Renal cortex interstitium (tissue), 11 donors: ENCODE measurements around the gene ZBTB16. TPM values are rescaled to one million over a fixed set of nuclear protein-coding genes. Genes with fewer than 3 reads are reported as not detected.

Experiments
- DNase-seq, 11 donors: peaks; one replicate each; pipeline ENCODE4 v3.0.0-alpha.2; 2013; ENCODE audit warnings: low read depth in 9 of 11, low spot score in 4 of 11; ENCODE audit errors: extremely low read depth in 1 of 11
- polyA plus RNA-seq, 3 donors: library from polyadenylated mRNA; unstranded; fragments of 120-200 nt; gene quantifications; one replicate each; pipeline ENCODE4 v1.2.1, GENCODE V29; 2013; ENCODE audit not compliant: insufficient read length in 3 of 3

ZBTB16 gene
- polyA plus RNA-seq, 3 donors = 1.4 to 2.5 (median 1.7) TPM

- DNase-seq = no peak
These were observed 152.1 kb downstream of the ZBTB16 start for GRCh38 chr11:114211444-114212121.

- DNase-seq = no peak
These were observed 154.1 kb downstream of the ZBTB16 start for GRCh38 chr11:114213622-114214021.

- no peak for DNase-seq
These were observed 155.9 kb downstream of the ZBTB16 start for GRCh38 chr11:114215428-114215827.

GRCh38 chr11:114215871-114216795 is 156.6 kb downstream of the ZBTB16 start:
- no peak for DNase-seq

- DNase-seq = no peak
These were observed 157.3 kb downstream of the ZBTB16 start for GRCh38 chr11:114216796-114217180.

- no peak for DNase-seq
These were observed 159.0 kb downstream of the ZBTB16 start for GRCh38 chr11:114218508-114218907.

- no peak for DNase-seq
These were observed 160.2 kb downstream of the ZBTB16 start for GRCh38 chr11:114219559-114220349.

GRCh38 chr11:114221037-114221436 is 161.5 kb downstream of the ZBTB16 start:
- DNase-seq = no peak

GRCh38 chr11:114225661-114226060 is 166.2 kb downstream of the ZBTB16 start:
- no peak for DNase-seq

- no peak for DNase-seq
These were observed 166.8 kb downstream of the ZBTB16 start for GRCh38 chr11:114226356-114226755.

GRCh38 chr11:114228435-114229411 is 169.2 kb downstream of the ZBTB16 start:
- no peak for DNase-seq

- no peak for DNase-seq
These were observed 170.7 kb downstream of the ZBTB16 start for GRCh38 chr11:114230031-114230704.

GRCh38 chr11:114232400-114233059 is 173.0 kb downstream of the ZBTB16 start:
- no peak for DNase-seq

- DNase-seq = no peak
These were observed 174.2 kb downstream of the ZBTB16 start for GRCh38 chr11:114233755-114234154.

GRCh38 chr11:114236829-114237228 is 177.3 kb downstream of the ZBTB16 start:
- DNase-seq = no peak

GRCh38 chr11:114237321-114238280 is 178.1 kb downstream of the ZBTB16 start:
- DNase-seq = no peak
